Mesangial cell (primary cell): ENCODE data around the gene CTSZ. TPM values are rescaled to one million over a fixed set of nuclear protein-coding genes. Genes with fewer than 3 reads are reported as not detected.

Source experiments
- total RNA-seq: library from RNA; depleted of rRNA; stranded (reverse); fragments of >200 nt; gene quantifications from 2 replicates; pipeline ENCODE4 v1.2.3, GENCODE V29; 2015

Gene CTSZ
- total RNA-seq = 127 and 197 TPM in 2 replicates

GRCh38 chr20:59006864-59007664 is at the start of gene CTSZ:
Gene CTSZ (minus strand): TSS chr20:59007254. CDS start chr20:59007128, 126 bp downstream.

GRCh38 chr20:59042151-59042795 is 35.2 kb upstream of the CTSZ start, which contains the start of gene PRELID3B:
Gene PRELID3B (minus strand): TSS chr20:59042786. CDS start chr20:59042730, 56 bp downstream.

GRCh38 chr20:59032023-59032712 is 25.1 kb upstream of the CTSZ start, which contains the start of gene ATP5F1E:
Gene ATP5F1E (minus strand): TSS chr20:59032335. CDS start chr20:59032251, 84 bp downstream.

GRCh38 chr20:59019217-59019616 is 12.2 kb upstream of the CTSZ start, which contains the start of gene TUBB1:
Gene TUBB1 (plus strand): TSS chr20:59019429. CDS start chr20:59019523, 94 bp downstream.

GRCh38 chr20:58980711-58981627 is 26.1 kb downstream of the CTSZ start, which contains the start of gene NELFCD:
Gene NELFCD (plus strand): TSS chr20:58981256. CDS start chr20:58981310, 54 bp downstream.

Other genes starting within 250 kb of the CTSZ start
- 0.63 and 1.3 TPM in 2 replicates for gene GNAS-AS1, start 156.4 kb downstream of the CTSZ start, total RNA-seq
- 631 and 974 TPM in 2 replicates for gene GNAS, start 154.5 kb downstream of the CTSZ start, total RNA-seq
- 53.7 and 72.8 TPM in 2 replicates for gene NELFCD, start 26.0 kb downstream of the CTSZ start, total RNA-seq
- gene TUBB1, start 12.2 kb upstream of the CTSZ start, total RNA-seq = not detected in 2 replicates
- 15.5 and 16.9 TPM in 2 replicates for gene ATP5F1E, start 25.1 kb upstream of the CTSZ start, total RNA-seq
- 27.1 and 36.5 TPM in 2 replicates for gene PRELID3B, start 35.5 kb upstream of the CTSZ start, total RNA-seq
- not detected in 2 replicates for gene ZNF831, start 156.6 kb upstream of the CTSZ start, total RNA-seq